HG03175 (cell line): ENCODE results near the gene ZFHX3.

ENCODE experiments used
- ATAC-seq: cut with Tn5 transposase; IDR thresholded peaks from one replicate; pipeline ENCODE4 v1.9.1; 2021; ENCODE audit warnings: mild to moderate bottlenecking, moderate library complexity; ENCODE audit not compliant: unreplicated experiment

The ZFHX3 gene

GRCh38 chr16:72884037-72884436, 163.9 kb downstream of the ZFHX3 start:
- no peak for ATAC-seq

- no peak for ATAC-seq
Observed at GRCh38 chr16:72879846-72880245, 168.1 kb downstream of the ZFHX3 start.

GRCh38 chr16:72878301-72879269, 169.3 kb downstream of the ZFHX3 start:
- ATAC-seq, result no peak

GRCh38 chr16:72877374-72878028, 170.4 kb downstream of the ZFHX3 start:
- no peak for ATAC-seq

GRCh38 chr16:72876981-72877373, 171.0 kb downstream of the ZFHX3 start:
- ATAC-seq, result no peak

GRCh38 chr16:72876221-72876620, 171.7 kb downstream of the ZFHX3 start:
- no peak for ATAC-seq

GRCh38 chr16:72875291-72876031, 172.5 kb downstream of the ZFHX3 start:
- no peak for ATAC-seq

GRCh38 chr16:72873853-72874252, 174.1 kb downstream of the ZFHX3 start:
- ATAC-seq, result no peak

GRCh38 chr16:72873044-72873443, 174.9 kb downstream of the ZFHX3 start:
- ATAC-seq, result no peak

- no peak for ATAC-seq
Observed at GRCh38 chr16:72865835-72866234, 182.1 kb downstream of the ZFHX3 start.

- no peak for ATAC-seq
Observed at GRCh38 chr16:72865258-72865657, 182.7 kb downstream of the ZFHX3 start.

- ATAC-seq, result no peak
Observed at GRCh38 chr16:72864130-72864833, 183.6 kb downstream of the ZFHX3 start.

- ATAC-seq, result no peak
Observed at GRCh38 chr16:72862090-72862489, 185.8 kb downstream of the ZFHX3 start.

- ATAC-seq, result no peak
Observed at GRCh38 chr16:72860726-72861562, 187.0 kb downstream of the ZFHX3 start.

- no peak for ATAC-seq
Observed at GRCh38 chr16:72859581-72859980, 188.3 kb downstream of the ZFHX3 start.

GRCh38 chr16:72858665-72859493, 189.0 kb downstream of the ZFHX3 start:
- ATAC-seq, result no peak

GRCh38 chr16:72857834-72858664, 189.9 kb downstream of the ZFHX3 start:
- ATAC-seq, result no peak

GRCh38 chr16:72856797-72857196, 191.1 kb downstream of the ZFHX3 start:
- ATAC-seq, result no peak
